ENCODE measurements around the gene MUC4. TPM values are rescaled to one million over a fixed set of nuclear protein-coding genes. Genes with fewer than 3 reads are reported as not detected.

The MUC4 gene
- total RNA-seq, 2 experiments from 2014 or later: 0.09 to 0.14 TPM

- Mint-ChIP-seq H3K4me1 (no peaks in the 10 kb centered on the region), H3K4me3 (no peak overlapping the region), H3K27me3 (no peaks in the 10 kb centered on the region), H3K36me3 (ENCODE audit: low read depth) (peaks cover 11% of the 10 kb centered on the region), H3K9me3 (ENCODE audit: low read depth) (no peaks in the 10 kb centered on the region), H3K27ac (no peak overlapping the region)
- DNase-seq (no peak), ATAC-seq (no peak)
- CTCF ChIA-PET: interaction anchor here (0.7 to 1.0 kb wide), 3 partner anchors 9 to 364 kb away, joined by 3 to 4 read pairs (median 3); no protein-coding TSS in a partner anchor
- POLR2A ChIA-PET: no interaction called here
- intact Hi-C loops (cut with DNase I, micrococcal nuclease): no loop called here
Measured at GRCh38 chr3:195708626-195709481, 102.9 kb downstream of the MUC4 start.

GRCh38 chr3:195708061-195708460, 103.7 kb downstream of the MUC4 start:
- ChIA-PET POLR2A (no interaction called here), CTCF (interaction anchor here (0.7 to 1.0 kb wide), 2 partner anchors 154 to 365 kb away, joined by 3 to 4 read pairs; no protein-coding TSS in a partner anchor)
- intact Hi-C loops (cut with DNase I, micrococcal nuclease): no loop called here
- Mint-ChIP-seq H3K4me1 (no peaks in the 10 kb centered on the region), H3K27me3 (no peaks in the 10 kb centered on the region), H3K36me3 (ENCODE audit: low read depth) (peaks cover 11% of the 10 kb centered on the region), H3K4me3 (no peak overlapping the region), H3K9me3 (ENCODE audit: low read depth) (no peaks in the 10 kb centered on the region), H3K27ac (no peak overlapping the region)
- DNase-seq: no peak
- no peak for ATAC-seq

GRCh38 chr3:195705081-195705991, 106.4 kb downstream of the MUC4 start:
- intact Hi-C loops (cut with DNase I, micrococcal nuclease): no loop called here
- ATAC-seq: no peak
- H3K27me3 Mint-ChIP-seq: no peaks in the 10 kb centered on the region
- H3K4me1 Mint-ChIP-seq: no peaks in the 10 kb centered on the region
- ChIA-PET CTCF (interaction anchor here (1.0 to 2.0 kb wide), 2 partner anchors 11 to 33 kb away, joined by 4 to 8 read pairs; no protein-coding TSS in a partner anchor), POLR2A (interaction anchor here (0.6 kb wide), 1 partner anchor 13 kb away, joined by 3 read pairs; no protein-coding TSS in a partner anchor)
- H3K4me3 Mint-ChIP-seq: no peak overlapping the region
- peaks cover 7% of the 10 kb centered on the region for H3K36me3 Mint-ChIP-seq (ENCODE audit: low read depth)
- no peak for DNase-seq
- H3K9me3 Mint-ChIP-seq (ENCODE audit: low read depth): no peaks in the 10 kb centered on the region
- no peak overlapping the region for H3K27ac Mint-ChIP-seq

GRCh38 chr3:195704433-195704999, 107.2 kb downstream of the MUC4 start:
- Mint-ChIP-seq H3K36me3 (ENCODE audit: low read depth) (peaks cover 5% of the 10 kb centered on the region), H3K27me3 (no peaks in the 10 kb centered on the region), H3K4me3 (no peak overlapping the region), H3K9me3 (ENCODE audit: low read depth) (no peaks in the 10 kb centered on the region), H3K27ac (no peak overlapping the region), H3K4me1 (no peaks in the 10 kb centered on the region)
- CTCF ChIA-PET: interaction anchor here (1.0 to 2.0 kb wide), 2 partner anchors 12 to 33 kb away, joined by 4 to 8 read pairs; no protein-coding TSS in a partner anchor
- POLR2A ChIA-PET: interaction anchor here (0.6 to 0.7 kb wide), 2 partner anchors 12 to 146 kb away, joined by 3 to 6 read pairs; no protein-coding TSS in a partner anchor
- intact Hi-C loops (cut with DNase I, micrococcal nuclease): no loop called here
- ATAC-seq (no peak), DNase-seq (no peak)

- no peaks in the 10 kb centered on the region for H3K36me3 Mint-ChIP-seq (ENCODE audit: low read depth)
- no peak overlapping the region for H3K4me3 Mint-ChIP-seq
- intact Hi-C loops (cut with DNase I, micrococcal nuclease): no loop called here
- no peaks in the 10 kb centered on the region for H3K4me1 Mint-ChIP-seq
- H3K27me3 Mint-ChIP-seq: no peaks in the 10 kb centered on the region
- DNase-seq (no peak), ATAC-seq (no peak)
- POLR2A ChIA-PET: interaction anchor here (0.7 kb wide), 1 partner anchor 147 kb away, joined by 6 read pairs; no protein-coding TSS in a partner anchor
- CTCF ChIA-PET: interaction anchor here (1.0 to 2.0 kb wide), 2 partner anchors 13 to 34 kb away, joined by 4 to 8 read pairs; no protein-coding TSS in a partner anchor
- H3K9me3 Mint-ChIP-seq (ENCODE audit: low read depth): no peaks in the 10 kb centered on the region
- no peak overlapping the region for H3K27ac Mint-ChIP-seq
Measured at GRCh38 chr3:195703776-195704175, 108.0 kb downstream of the MUC4 start.

GRCh38 chr3:195701042-195701915, 110.5 kb downstream of the MUC4 start:
- CTCF ChIA-PET: interaction anchor here (0.6 to 0.7 kb wide), 2 partner anchors 158 to 160 kb away, joined by 3 read pairs; no protein-coding TSS in a partner anchor
- POLR2A ChIA-PET: no interaction called here
- Mint-ChIP-seq H3K27ac (no peak overlapping the region), H3K9me3 (ENCODE audit: low read depth) (no peaks in the 10 kb centered on the region), H3K4me3 (no peak overlapping the region), H3K4me1 (no peaks in the 10 kb centered on the region), H3K36me3 (ENCODE audit: low read depth) (peaks cover under 1% of the 10 kb centered on the region), H3K27me3 (no peaks in the 10 kb centered on the region)
- ATAC-seq (no peak), DNase-seq (no peak)
- intact Hi-C loops (cut with DNase I, micrococcal nuclease): no loop called here

GRCh38 chr3:195700319-195700718, 111.4 kb downstream of the MUC4 start:
- intact Hi-C loops (cut with DNase I, micrococcal nuclease): no loop called here
- H3K27me3 Mint-ChIP-seq: no peaks in the 10 kb centered on the region
- no peak for ATAC-seq
- POLR2A ChIA-PET: no interaction called here
- no peak overlapping the region for H3K27ac Mint-ChIP-seq
- H3K4me3 Mint-ChIP-seq: no peak overlapping the region
- CTCF ChIA-PET: interaction anchor here (0.6 kb wide), 1 partner anchor 159 kb away, joined by 3 read pairs; no protein-coding TSS in a partner anchor
- peaks cover 5% of the 10 kb centered on the region for H3K36me3 Mint-ChIP-seq (ENCODE audit: low read depth)
- DNase-seq: no peak
- no peaks in the 10 kb centered on the region for H3K9me3 Mint-ChIP-seq (ENCODE audit: low read depth)
- H3K4me1 Mint-ChIP-seq: no peaks in the 10 kb centered on the region

- Mint-ChIP-seq H3K27me3 (no peaks in the 10 kb centered on the region), H3K9me3 (ENCODE audit: low read depth) (no peaks in the 10 kb centered on the region), H3K36me3 (ENCODE audit: low read depth) (peaks cover 8% of the 10 kb centered on the region), H3K27ac (no peak overlapping the region), H3K4me1 (no peaks in the 10 kb centered on the region), H3K4me3 (no peak overlapping the region)
- ATAC-seq (no peak), DNase-seq (no peak)
- ChIA-PET CTCF (no interaction called here), POLR2A (no interaction called here)
- intact Hi-C loops (cut with DNase I, micrococcal nuclease): no loop called here
Measured at GRCh38 chr3:195699860-195700259, 111.9 kb downstream of the MUC4 start.

GRCh38 chr3:195699388-195699771, 112.3 kb downstream of the MUC4 start:
- ChIA-PET POLR2A (no interaction called here), CTCF (no interaction called here)
- H3K4me3 Mint-ChIP-seq: no peak overlapping the region
- ATAC-seq (no peak), DNase-seq (no peak)
- no peaks in the 10 kb centered on the region for H3K4me1 Mint-ChIP-seq
- peaks cover 8% of the 10 kb centered on the region for H3K36me3 Mint-ChIP-seq (ENCODE audit: low read depth)
- no peaks in the 10 kb centered on the region for H3K9me3 Mint-ChIP-seq (ENCODE audit: low read depth)
- intact Hi-C loops (cut with DNase I, micrococcal nuclease): no loop called here
- no peaks in the 10 kb centered on the region for H3K27me3 Mint-ChIP-seq
- no peak overlapping the region for H3K27ac Mint-ChIP-seq

GRCh38 chr3:195698647-195699387, 112.9 kb downstream of the MUC4 start:
- ATAC-seq: no peak
- POLR2A ChIA-PET: no interaction called here
- no peaks in the 10 kb centered on the region for H3K4me1 Mint-ChIP-seq
- CTCF ChIA-PET: interaction anchor here (0.7 kb wide), 1 partner anchor 237 kb away, joined by 3 read pairs; no protein-coding TSS in a partner anchor
- H3K36me3 Mint-ChIP-seq (ENCODE audit: low read depth): peaks cover 11% of the 10 kb centered on the region
- DNase-seq: no peak
- H3K4me3 Mint-ChIP-seq: no peak overlapping the region
- no peaks in the 10 kb centered on the region for H3K9me3 Mint-ChIP-seq (ENCODE audit: low read depth)
- H3K27me3 Mint-ChIP-seq: no peaks in the 10 kb centered on the region
- intact Hi-C loops (cut with DNase I, micrococcal nuclease): no loop called here
- H3K27ac Mint-ChIP-seq: no peak overlapping the region

All from activated CD4-positive, alpha-beta T cell treated with anti-CD3 and anti-CD28 coated beads for 36 hours (primary cell).